ENCODE measurements around the gene ZNF205.
"Not testable (repeated sequence)": the region's sequence is repeated elsewhere in the genome, so short reads cannot be mapped to it uniquely, and the experiment has no call there.

ZNF205 gene

DNA sequence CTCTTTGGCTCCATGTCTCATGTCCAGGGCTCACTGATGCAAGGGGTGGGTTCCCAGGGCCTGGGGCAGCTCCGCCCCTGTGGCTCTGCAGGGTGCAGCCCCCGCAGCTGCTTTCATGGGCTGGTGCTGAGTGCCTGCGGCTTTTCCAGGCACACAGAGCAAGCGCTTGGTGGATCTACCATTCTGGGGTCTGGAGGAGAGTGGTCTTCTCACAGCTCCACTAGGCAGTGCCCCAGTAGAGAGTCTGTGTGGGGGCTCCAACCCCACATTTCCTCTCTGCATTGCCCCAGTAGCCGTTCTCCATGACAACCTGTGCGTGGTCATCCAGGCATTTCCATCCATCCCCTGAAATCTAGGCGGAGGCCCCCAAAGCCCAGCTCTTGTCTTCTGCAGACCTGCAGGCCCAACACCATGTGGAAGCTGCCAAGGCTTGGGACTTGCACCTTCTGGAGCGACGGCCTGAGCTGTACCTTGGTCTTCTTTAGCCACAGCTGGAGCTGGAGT is 41.7 kb upstream of the ZNF205 start:
- DNase-seq (ENCODE audit: low read depth) = no peak
- TF ChIP-seq, protein P1, sequence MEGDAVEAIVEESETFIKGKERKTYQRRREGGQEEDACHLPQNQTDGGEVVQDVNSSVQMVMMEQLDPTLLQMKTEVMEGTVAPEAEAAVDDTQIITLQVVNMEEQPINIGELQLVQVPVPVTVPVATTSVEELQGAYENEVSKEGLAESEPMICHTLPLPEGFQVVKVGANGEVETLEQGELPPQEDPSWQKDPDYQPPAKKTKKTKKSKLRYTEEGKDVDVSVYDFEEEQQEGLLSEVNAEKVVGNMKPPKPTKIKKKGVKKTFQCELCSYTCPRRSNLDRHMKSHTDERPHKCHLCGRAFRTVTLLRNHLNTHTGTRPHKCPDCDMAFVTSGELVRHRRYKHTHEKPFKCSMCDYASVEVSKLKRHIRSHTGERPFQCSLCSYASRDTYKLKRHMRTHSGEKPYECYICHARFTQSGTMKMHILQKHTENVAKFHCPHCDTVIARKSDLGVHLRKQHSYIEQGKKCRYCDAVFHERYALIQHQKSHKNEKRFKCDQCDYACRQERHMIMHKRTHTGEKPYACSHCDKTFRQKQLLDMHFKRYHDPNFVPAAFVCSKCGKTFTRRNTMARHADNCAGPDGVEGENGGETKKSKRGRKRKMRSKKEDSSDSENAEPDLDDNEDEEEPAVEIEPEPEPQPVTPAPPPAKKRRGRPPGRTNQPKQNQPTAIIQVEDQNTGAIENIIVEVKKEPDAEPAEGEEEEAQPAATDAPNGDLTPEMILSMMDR (conservative IDR thresholded peaks at IDR 0.05; ENCODE audit: low read depth, low read length) = no peak
- no peak overlapping the region for H3K4me3 ChIP-seq (ENCODE audit: low read length)

DNA sequence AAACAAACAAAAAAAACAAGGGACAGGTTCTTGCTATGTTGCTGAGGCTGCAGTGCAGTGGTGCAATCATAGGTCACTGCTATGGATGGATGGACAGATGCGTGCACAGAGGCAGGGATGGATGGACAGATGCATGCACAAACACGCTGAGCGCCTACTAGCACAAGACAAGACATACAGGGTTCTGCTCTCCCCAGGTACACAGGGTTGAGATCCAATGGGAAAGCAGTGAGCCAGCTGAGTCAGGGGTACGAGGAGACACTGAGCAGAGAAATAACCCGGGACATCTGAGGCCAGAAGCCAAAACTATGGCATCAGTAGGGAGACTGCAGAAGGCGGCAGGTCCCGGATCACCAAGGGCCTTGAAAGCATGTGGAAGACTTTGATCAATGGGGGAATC is 40.7 kb upstream of the ZNF205 start:
- TF ChIP-seq, protein P1 (conservative IDR thresholded peaks at IDR 0.05; ENCODE audit: low read depth, low read length) = no peak
- DNase-seq (ENCODE audit: low read depth) = no peak
- H3K4me3 ChIP-seq (ENCODE audit: low read length) = no peak overlapping the region

DNA sequence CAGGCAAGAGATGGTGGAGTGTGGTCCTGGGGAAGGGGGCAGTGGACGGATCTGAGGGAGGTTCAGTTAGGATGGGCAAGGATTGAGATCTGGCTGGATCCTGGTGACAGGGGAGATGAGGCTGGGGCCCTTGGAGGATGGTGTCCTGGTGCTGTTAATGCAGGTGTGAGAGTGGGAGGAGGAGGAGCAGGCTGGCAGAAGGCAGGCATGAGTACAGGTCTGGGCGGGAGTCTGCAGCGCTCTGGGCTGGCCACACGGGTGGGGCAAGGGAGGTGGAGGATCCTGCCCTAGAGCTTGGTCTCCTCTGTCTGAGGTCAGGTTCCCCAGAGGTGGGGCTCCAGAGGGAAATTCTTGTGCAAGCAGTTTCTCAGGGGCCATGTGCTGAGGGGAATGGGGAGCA is 40.2 kb upstream of the ZNF205 start:
- not testable (repeated sequence) for H3K4me3 ChIP-seq (ENCODE audit: low read length); DNase-seq (ENCODE audit: low read depth)

DNA sequence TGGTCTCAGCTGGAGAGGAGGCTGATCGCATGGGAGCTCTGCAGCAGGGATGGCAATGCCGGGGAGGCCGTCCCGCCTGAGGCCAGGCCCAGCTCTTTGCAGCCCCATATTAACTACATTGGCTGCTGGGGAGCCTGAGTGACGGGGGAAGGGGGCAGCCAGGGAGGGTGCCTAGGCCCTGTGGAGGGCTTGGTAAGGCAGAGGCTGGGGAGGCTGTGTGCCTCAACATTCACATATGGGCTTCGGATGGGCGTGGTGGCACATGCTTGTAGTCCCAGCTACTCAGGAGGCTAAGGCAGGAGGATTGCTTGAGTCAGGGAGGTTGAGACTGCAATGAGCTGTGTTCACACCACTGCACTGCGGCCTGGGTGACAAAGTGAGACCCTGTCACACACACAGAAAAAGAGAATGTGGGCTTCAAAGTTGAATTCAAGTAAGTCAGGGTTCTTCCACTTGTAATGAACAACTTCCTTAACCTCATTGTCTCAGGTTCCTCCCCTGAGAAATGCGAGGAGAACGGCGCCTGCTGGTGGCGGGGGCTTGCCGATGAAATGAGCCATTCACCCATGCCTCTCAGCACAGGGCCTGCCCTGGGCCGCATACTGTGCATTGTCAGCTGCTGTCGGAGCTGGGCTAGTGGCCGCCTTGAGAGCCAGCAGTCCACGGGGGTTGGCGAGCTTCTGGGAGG is 39.7 kb upstream of the ZNF205 start:
- DNase-seq (ENCODE audit: low read depth); H3K4me3 ChIP-seq (ENCODE audit: low read length): not testable (repeated sequence)

DNA sequence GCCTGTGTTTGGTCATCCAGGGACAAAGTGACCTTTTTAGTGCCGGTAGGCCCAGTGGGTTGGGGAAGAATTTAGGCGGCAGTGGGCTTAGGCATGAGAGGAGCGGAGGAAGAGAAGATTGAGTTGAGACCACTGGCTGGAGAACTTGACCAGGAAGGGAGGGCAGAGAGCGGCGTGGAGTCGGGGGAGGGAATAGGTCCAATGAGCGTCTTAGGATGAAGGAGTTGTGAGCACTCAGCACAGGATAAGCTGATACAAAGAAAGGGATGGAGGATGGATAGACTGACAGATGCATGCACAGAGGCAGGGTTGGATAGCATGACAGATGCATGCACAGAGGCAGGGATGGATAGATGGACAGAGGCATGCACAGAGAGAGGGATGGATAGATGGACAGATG is 38.9 kb upstream of the ZNF205 start:
- DNase-seq (ENCODE audit: low read depth) = no peak
- TF ChIP-seq, protein P1 (conservative IDR thresholded peaks at IDR 0.05; ENCODE audit: low read depth, low read length) = no peak
- H3K4me3 ChIP-seq (ENCODE audit: low read length) = no peak overlapping the region

DNA sequence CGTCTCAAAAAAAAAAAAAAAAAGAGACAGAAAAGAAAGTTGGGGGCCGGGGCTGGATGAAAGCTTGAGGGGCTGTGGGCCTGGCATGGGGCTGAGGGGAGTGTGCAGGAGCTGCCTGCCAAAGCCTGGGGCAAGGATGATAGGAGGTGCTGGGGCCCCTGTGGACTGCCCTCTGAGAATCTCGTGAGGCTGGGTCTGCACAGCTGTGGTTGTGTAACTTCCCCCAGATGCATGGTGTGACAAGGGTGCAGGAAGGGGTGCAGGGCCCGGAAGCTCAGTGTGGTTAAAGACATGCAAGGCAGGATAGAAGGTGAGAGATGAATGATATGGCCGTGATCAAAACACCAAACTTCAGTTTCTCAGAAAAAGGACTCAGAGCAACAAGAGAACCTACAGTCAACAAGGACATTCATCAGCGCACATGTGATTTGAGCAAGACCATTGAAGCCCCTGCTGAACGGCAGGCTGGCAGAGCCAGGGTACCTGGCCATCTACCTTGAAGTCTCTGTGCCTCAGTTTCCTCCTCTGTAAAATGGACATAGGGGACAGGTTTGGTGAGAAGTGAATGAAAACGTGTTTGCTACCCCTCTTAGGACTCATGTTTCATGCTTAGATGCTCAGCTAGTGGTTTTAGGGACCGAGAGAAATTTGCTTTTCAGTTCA is 37.4 kb upstream of the ZNF205 start:
- no peak overlapping the region for H3K4me3 ChIP-seq (ENCODE audit: low read length)
- TF ChIP-seq, protein P1 (conservative IDR thresholded peaks at IDR 0.05; ENCODE audit: low read depth, low read length) = no peak
- no peak for DNase-seq (ENCODE audit: low read depth)

DNA sequence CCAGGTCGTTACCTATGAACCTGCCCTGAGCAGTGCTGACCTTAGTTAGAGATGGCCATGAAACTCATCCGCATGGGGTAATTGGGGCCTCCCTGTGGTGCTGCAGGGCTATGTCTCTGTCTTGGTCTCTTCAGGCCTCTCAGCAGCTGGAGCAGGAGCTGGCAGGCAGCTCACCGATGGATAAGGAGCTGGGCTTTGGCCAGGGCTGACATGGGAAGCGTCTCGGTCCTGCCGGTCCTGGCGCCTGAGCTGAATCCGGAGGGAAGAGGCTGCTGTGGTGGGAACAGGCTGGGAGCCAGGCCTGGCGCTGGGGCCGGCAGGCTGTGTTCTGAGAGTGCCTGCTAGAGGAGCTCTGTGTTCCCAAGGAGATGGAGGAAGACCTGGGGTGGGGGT is 36.9 kb upstream of the ZNF205 start:
- no peak for DNase-seq (ENCODE audit: low read depth)
- TF ChIP-seq, protein P1 (conservative IDR thresholded peaks at IDR 0.05; ENCODE audit: low read depth, low read length) = no peak
- no peak overlapping the region for H3K4me3 ChIP-seq (ENCODE audit: low read length)

DNA sequence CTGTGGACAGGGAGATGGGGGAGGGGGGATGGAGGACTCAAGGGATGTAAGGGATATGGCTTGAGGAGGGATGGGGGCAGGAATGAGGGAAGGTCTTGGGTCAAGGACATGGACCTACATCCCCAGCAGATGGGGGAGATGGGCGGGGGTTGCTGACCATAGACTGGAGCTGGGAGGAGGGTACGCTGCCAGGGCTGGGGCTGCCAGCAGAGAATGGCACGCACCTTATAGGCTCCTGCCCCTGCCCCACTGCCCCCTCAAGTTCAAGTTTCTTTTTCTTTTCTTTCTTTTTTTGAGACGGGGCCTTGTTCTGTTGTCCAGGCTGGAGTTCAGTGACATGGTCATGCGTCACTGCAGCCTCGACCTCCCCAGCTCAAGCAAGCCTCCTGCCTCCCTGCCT is 36.4 kb upstream of the ZNF205 start:
- DNase-seq (ENCODE audit: low read depth); H3K4me3 ChIP-seq (ENCODE audit: low read length): not testable (repeated sequence)

All from retinal pigment epithelial cell (primary cell).